Heart left ventricle (tissue), 16 donors: Measurements from ENCODE around the gene SARM1. TPM values are rescaled to one million over a fixed set of nuclear protein-coding genes. Genes with fewer than 3 reads are reported as not detected.

ENCODE experiments used
- ATAC-seq, 4 donors: fragments of 200-7000 bp; cut with Tn5 transposase; one replicate each; pipeline ENCODE4 v1.9.1; 2020 to 2022; ENCODE audit warnings: moderate library complexity in 4 of 4, mild to moderate bottlenecking in 3 of 4, moderate number of reproducible peaks in 1 of 4
- DNase-seq, 5 donors: peaks; one replicate each; pipeline ENCODE4 v3.0.0-alpha.2; 2020
- H3K27ac ChIP-seq, 12 donors: fragments of 200-600 bp; sonication (generic) in 4 of 12; one replicate each; pipeline versions ENCODE4 v1.5.0 to v1.8.0; 2016 to 2022; ENCODE audit warnings: mild to moderate bottlenecking in 2 of 12
- H3K27me3 ChIP-seq, 9 donors: fragments of 200-600 bp; sonication (generic) in 2 of 9; one replicate each; pipeline versions ENCODE4 v1.5.1 to v1.8.0; 2016 to 2022; ENCODE audit warnings: mild to moderate bottlenecking in 3 of 9
- H3K36me3 ChIP-seq, 9 donors: fragments of 200-600 bp; sonication (generic) in 2 of 9; one replicate each; pipeline versions ENCODE4 v1.5.0 to v1.8.0; 2018 to 2022; ENCODE audit warnings: mild to moderate bottlenecking in 2 of 9
- H3K4me1 ChIP-seq, 12 donors: fragments of 200-600 bp; sonication (generic) in 4 of 12; one replicate each; pipeline versions ENCODE4 v1.5.0 to v1.8.0; 2016 to 2022; ENCODE audit warnings: mild to moderate bottlenecking in 3 of 12
- H3K4me3 ChIP-seq, 12 donors: fragments of 200-600 bp; sonication (generic) in 4 of 12; one replicate each; pipeline versions ENCODE4 v1.5.0 to v1.8.0; 2017 to 2022; ENCODE audit warnings: mild to moderate bottlenecking in 9 of 12, moderate library complexity in 4 of 12
- H3K9me3 ChIP-seq, 12 donors: fragments of 200-600 bp; sonication (generic) in 4 of 12; one replicate each; pipeline versions ENCODE4 v1.5.0 to v1.8.0; 2016 to 2022; ENCODE audit warnings: mild to moderate bottlenecking in 1 of 12
- POLR2A ChIP-seq, 2 donors: fragments of 450-650 bp; IDR thresholded peaks; one replicate each; pipeline ENCODE4 v1.6.1; 2017; ENCODE audit warnings: antibody characterized with exemption in 2 of 2, mild to moderate bottlenecking in 2 of 2, moderate library complexity in 2 of 2
- WGBS, 4 donors: extraction: QIAGEN DNeasy Blood & Tissue Kit in 2 of 4; methylation state at CpG; one replicate each; pipeline versions ENCODE4 v1.1.5 to v1.1.7; 2013 to 2018; 5-methylcytosine and 5-hydroxymethylcytosine counted together
- intact Hi-C, 10 donors: fragments of 100-400 bp; cut with DNase I; formaldehyde crosslinking; loops; one replicate each; pipeline versions ENCODE4 v1.11.1 to v1.14.2; 2022
- polyA plus RNA-seq, 2 donors: library from polyadenylated mRNA; stranded (reverse); fragments of 200-250 nt; gene quantifications; one replicate each; pipeline ENCODE4 v1.2.3, GENCODE V29; 2013
- total RNA-seq, 9 donors: library from RNA; depleted of rRNA in 2 of 9; stranded (reverse); fragments of >200 nt in 2 of 9; fragmentation: NEBNext Ultra II Directional in 3 of 9; extraction: Animal tissue kit (Norgen Biotek cat#: 25700) in 3 of 9; gene quantifications; one replicate each; pipeline versions ENCODE4 v1.1.0 to v1.2.4, GENCODE V29; 2016 to 2023
- TF ChIP-seq, protein P1 (sequence below), 12 donors: fragments of 200-600 bp; sonication (generic) in 4 of 12; IDR thresholded peaks; one replicate each; pipeline versions ENCODE4 v1.5.0 to v1.8.0; 2018 to 2022; ENCODE audit warnings: antibody characterized with exemption in 12 of 12, mild to moderate bottlenecking in 5 of 12
- donor health status: ischemic (EF 13 %, LVEDD 7.1; RV severe dilation, severe dysfunction).
- donor health status: healthy with polysubstance abuse.
- donor health status: DM: no; HTN: yes; CAD: no.
- donor health status: DM: no; HTN: no; CAD: no.
- donor health status: ischemic (EF 25% LVEDD 6.9; RV normal size, moderate dysfunction).
- donor health status: ischemic (EF 25% LVEDD 5.7; RV mildly dilated, moderate dysfunction).
- donor health status: healthy.
- donor health status: DM: yes; HTN: yes; CAD: no.
- donor health status: ischemic (EF 35%, LVEDD 5.7; RV mildly dilated, moderate dysfunction).
- donor health status: nonischemic (EF 11% LVEDD 7.7; RV severe dilation, severe dysfunction).
- donor health status: DM: yes; HTN: yes; CAD: no.
- donor health status: PGD.
- donor health status: ischemic (EF 29% LVEDD 5.4; RV normal size, mild dysfunction).
- donor health status: nonischemic (EF 23%, LVEDD 6.1; RV moderate dilation, normal function).

The SARM1 gene
- total and polyA plus RNA-seq, 11 donors, result 3.7 to 11.3 (median 7.6) TPM

DNA sequence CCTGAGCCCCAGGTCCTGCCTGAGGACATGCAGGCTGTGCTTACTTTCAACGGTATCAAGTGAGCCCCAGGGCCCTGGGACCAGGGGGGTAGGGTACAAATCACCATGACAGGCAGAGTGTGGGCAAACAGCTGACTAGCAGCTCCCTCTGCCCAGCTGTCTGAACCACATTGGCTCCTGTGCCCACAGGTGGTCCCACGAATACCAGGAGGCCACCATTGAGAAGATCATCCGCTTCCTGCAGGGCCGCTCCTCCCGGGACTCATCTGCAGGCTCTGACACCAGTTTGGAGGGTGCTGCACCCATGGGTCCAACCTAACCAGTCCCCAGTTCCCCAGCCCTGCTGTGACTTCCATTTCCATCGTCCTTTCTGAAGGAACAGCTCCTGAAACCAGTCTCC lies 24.5 kb downstream of the SARM1 start:
- Histone ChIP-seq H3K36me3 (peaks cover 0 to 75% (median 59%) of the 10 kb centered on the region in 9 donors), H3K27me3 (no peaks in the 10 kb centered on the region), H3K27ac (no peak overlapping the region), H3K9me3 (no peaks in the 10 kb centered on the region), H3K4me1 (peaks cover 0 to 22% (median 0%) of the 10 kb centered on the region in 12 donors), H3K4me3 (no peak overlapping the region)
- WGBS, 4 donors, result 85 to 94% (median 88%) methylated on average over 5 to 6 of the region's 6 CpGs
- no peak for TF ChIP-seq POLR2A (IDR thresholded peaks at IDR 0.05)
- TF ChIP-seq, protein P1, sequence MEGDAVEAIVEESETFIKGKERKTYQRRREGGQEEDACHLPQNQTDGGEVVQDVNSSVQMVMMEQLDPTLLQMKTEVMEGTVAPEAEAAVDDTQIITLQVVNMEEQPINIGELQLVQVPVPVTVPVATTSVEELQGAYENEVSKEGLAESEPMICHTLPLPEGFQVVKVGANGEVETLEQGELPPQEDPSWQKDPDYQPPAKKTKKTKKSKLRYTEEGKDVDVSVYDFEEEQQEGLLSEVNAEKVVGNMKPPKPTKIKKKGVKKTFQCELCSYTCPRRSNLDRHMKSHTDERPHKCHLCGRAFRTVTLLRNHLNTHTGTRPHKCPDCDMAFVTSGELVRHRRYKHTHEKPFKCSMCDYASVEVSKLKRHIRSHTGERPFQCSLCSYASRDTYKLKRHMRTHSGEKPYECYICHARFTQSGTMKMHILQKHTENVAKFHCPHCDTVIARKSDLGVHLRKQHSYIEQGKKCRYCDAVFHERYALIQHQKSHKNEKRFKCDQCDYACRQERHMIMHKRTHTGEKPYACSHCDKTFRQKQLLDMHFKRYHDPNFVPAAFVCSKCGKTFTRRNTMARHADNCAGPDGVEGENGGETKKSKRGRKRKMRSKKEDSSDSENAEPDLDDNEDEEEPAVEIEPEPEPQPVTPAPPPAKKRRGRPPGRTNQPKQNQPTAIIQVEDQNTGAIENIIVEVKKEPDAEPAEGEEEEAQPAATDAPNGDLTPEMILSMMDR (IDR thresholded peaks at IDR 0.05), result no peak
- ATAC-seq (no peak), DNase-seq (no peak)
- intact Hi-C loops, result no loop called here

DNA sequence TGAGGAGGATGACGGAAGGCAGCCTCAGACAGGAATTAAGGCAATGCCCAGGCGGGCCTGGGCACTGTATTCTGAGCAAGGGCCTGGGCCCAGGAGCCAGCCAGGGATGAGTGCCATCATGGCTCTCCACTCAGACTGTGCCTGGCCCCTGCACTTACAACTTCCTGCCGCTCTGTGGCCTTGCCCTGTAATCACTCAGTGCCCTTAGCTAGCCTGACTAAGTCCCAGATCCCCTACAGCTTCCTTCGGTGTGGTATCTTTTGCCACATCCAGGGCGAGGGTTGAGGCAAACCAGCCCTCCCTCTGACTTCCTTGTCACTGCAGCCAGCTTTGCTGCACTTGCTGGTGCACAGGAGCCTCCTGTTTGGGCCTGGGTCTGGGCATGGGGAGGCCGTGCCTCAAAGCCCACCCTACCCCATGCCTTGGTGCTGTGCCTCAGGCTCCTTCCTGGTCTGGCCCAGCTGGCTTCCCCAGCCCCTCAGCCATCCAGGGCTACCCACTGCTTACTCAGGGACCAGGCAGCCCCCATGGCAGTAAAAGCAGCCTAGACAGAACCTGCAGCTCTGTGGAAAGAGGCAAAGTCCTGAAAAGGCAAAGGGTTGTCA lies 25.2 kb downstream of the SARM1 start:
- H3K36me3 ChIP-seq, result peaks cover 0 to 74% (median 54%) of the 10 kb centered on the region in 9 donors
- TF ChIP-seq POLR2A (IDR thresholded peaks at IDR 0.05), result no peak
- TF ChIP-seq, protein P1 (IDR thresholded peaks at IDR 0.05), result no peak

DNA sequence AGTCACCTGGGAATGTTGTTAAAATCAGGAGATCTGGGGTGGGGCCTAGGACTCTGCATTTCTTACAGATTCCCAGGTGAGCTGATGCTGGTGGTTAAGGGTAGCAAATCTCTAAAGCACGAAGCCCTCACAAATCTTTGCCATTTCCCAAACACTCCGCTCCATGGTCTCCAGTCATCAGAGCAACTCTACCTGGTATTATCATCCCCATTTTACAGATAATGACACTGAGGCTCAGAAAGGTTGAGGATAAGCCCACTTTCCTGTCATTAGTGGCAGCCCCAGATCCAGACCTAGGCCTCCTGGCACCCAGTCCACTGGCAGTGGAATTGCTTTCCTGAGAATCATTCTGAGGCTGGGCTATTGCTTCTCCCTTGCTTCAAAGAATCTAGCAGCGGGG lies 25.8 kb downstream of the SARM1 start:
- no peak for ATAC-seq
- DNase-seq, result no peak
- Histone ChIP-seq H3K36me3 (peaks cover 0 to 74% (median 54%) of the 10 kb centered on the region in 9 donors), H3K9me3 (no peaks in the 10 kb centered on the region), H3K4me1 (peaks cover 0 to 35% (median 0%) of the 10 kb centered on the region in 12 donors), H3K27ac (no peak overlapping the region), H3K27me3 (no peaks in the 10 kb centered on the region), H3K4me3 (no peak overlapping the region)
- intact Hi-C loops, result no loop called here
- TF ChIP-seq, protein P1 (IDR thresholded peaks at IDR 0.05), result no peak
- TF ChIP-seq POLR2A (IDR thresholded peaks at IDR 0.05), result no peak
- WGBS, 4 donors, result 94 to 99% (median 98%) methylated on average over 2 to 3 of the region's 3 CpGs

More for the DNA sequence above, 25.2 kb downstream of the SARM1 start:
- Histone ChIP-seq H3K4me3 (no peak overlapping the region), H3K27me3 (no peaks in the 10 kb centered on the region), H3K4me1 (peaks cover 0 to 30% (median 0%) of the 10 kb centered on the region in 12 donors), H3K9me3 (no peaks in the 10 kb centered on the region), H3K27ac (no peak overlapping the region)
- intact Hi-C loops, result no loop called here
- 57 to 91% (median 74%) methylated on average over 5 to 6 of the region's 6 CpGs for whole genome bisulfite sequencing, 4 donors
- DNase-seq (no peak), ATAC-seq (no peak)

DNA sequence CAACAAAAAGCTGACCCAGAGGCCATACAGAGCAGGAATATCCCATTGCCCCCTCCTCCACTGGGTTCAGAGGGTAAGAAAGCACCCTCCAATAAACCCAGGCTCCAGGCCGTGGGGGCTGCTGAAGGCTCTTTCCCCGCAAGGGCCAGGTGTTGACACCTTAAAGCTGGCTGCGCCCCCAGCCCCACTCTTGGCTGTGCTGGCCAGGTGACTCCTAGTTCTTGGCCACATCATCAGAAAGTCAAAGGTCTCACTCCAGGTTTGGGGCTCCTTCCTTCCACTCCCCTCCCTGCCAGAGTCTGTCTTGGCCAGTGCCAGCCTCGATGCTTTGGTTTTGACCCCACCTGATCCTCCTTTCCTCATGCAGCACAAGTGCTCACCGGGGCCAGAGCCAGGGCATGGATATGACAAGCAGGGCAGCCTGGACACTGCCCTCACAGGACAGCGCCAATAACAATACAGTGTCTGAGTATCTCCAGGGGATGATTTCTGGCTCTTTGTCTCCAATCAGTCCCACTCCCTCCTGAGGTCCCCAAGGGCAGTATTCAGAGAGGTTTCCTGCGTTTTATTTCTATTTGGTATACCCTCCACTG lies 26.3 kb downstream of the SARM1 start:
- Histone ChIP-seq H3K4me3 (no peak overlapping the region), H3K36me3 (peaks cover 0 to 74% (median 50%) of the 10 kb centered on the region in 9 donors), H3K27ac (peak overlapping the region in 1 of 12 donors; percentile 58), H3K4me1 (peaks cover 0 to 40% (median 0%) of the 10 kb centered on the region in 12 donors), H3K27me3 (no peaks in the 10 kb centered on the region), H3K9me3 (no peaks in the 10 kb centered on the region)
- ATAC-seq (peak in 3 of 4 donors; percentile 4 to 10 (median 5)), DNase-seq (no peak)
- intact Hi-C loops, result no loop called here
- TF ChIP-seq, protein P1 (IDR thresholded peaks at IDR 0.05), result no peak
- no peak for TF ChIP-seq POLR2A (IDR thresholded peaks at IDR 0.05)
- WGBS, 4 donors, result 67 to 82% (median 74%) methylated on average over 6 to 7 of the region's 7 CpGs
